Fibroblast of the aortic adventitia (primary cell): ENCODE measurements around the gene CFLAR. TPM values are rescaled to one million over a fixed set of nuclear protein-coding genes. Genes with fewer than 3 reads are reported as not detected.

ENCODE experiments used
- DNase-seq: peaks from one replicate; pipeline ENCODE4 v3.0.0-alpha.2; 2010; ENCODE audit warnings: low read depth
- H3K4me3 ChIP-seq: 2 replicates; pipeline ENCODE4 v1.5.1; 2011; ENCODE audit warnings: low read depth, mild to moderate bottlenecking, control low read depth, low read length, moderate library complexity
- total RNA-seq: library from RNA; depleted of rRNA; stranded (reverse); fragments of >200 nt; gene quantifications from 2 replicates; pipeline ENCODE4 v1.2.3, GENCODE V29; 2012; ENCODE audit warnings: low replicate concordance
- TF ChIP-seq, protein P1 (sequence below): IDR thresholded peaks from 2 replicates; pipeline ENCODE4 v1.5.1; 2011; ENCODE audit warnings: mild to moderate bottlenecking, low read length, control low read depth, inconsistent platforms; ENCODE audit not compliant: insufficient read depth

CFLAR gene
- total RNA-seq, 1 donor: 71.5 TPM

DNA sequence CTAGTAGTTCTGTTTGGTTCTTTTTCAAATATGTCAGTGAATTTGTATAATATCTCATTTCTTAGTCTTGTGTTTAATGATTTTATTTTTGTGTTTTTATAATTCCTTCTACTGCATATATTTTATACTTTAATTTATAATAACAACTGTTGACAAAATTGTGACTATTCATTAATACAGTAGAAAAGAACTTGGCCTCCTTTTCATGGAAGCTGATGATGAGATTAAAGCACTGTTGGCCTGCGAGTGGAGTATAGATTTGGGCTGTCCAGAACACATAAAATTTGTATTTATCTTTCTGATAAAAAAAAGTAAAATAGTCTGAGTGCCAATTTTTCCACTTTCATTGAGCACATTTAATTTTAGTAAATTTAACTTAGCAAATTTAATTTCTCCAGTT lies 12.1 kb downstream of the CFLAR start:
- no peak overlapping the region for H3K4me3 ChIP-seq
- TF ChIP-seq, protein P1, sequence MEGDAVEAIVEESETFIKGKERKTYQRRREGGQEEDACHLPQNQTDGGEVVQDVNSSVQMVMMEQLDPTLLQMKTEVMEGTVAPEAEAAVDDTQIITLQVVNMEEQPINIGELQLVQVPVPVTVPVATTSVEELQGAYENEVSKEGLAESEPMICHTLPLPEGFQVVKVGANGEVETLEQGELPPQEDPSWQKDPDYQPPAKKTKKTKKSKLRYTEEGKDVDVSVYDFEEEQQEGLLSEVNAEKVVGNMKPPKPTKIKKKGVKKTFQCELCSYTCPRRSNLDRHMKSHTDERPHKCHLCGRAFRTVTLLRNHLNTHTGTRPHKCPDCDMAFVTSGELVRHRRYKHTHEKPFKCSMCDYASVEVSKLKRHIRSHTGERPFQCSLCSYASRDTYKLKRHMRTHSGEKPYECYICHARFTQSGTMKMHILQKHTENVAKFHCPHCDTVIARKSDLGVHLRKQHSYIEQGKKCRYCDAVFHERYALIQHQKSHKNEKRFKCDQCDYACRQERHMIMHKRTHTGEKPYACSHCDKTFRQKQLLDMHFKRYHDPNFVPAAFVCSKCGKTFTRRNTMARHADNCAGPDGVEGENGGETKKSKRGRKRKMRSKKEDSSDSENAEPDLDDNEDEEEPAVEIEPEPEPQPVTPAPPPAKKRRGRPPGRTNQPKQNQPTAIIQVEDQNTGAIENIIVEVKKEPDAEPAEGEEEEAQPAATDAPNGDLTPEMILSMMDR: no peak
- no peak for DNase-seq

DNA sequence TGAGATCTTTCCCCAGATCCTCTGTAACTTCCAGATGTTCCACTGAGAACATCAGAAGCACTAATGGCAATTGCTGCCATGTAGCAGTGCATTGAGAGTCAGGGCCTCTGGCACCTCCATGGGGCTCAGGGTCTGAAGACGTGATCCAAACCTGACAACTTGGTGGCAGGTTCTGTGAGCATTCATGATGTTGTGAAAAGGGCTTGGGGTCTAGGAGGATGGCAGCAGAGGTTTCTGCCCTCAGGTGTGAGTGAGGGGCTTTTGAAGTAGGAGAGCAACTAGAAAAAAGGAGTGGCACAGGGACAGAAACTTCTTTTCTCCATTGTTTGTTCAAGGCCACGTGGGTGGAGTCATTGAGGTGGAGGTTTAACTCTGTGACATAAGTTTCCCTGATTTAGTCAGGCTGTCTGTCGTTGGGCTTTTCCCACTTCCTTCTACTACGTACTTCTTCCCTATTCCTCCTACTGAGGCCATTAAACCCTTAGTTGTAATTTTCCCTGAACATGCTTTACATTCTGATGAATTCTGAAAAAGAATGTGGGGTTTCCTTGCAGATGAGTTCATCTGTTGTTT lies 13.1 kb downstream of the CFLAR start:
- no peak overlapping the region for H3K4me3 ChIP-seq
- DNase-seq: peak; percentile 76
- TF ChIP-seq, protein P1: no peak

DNA sequence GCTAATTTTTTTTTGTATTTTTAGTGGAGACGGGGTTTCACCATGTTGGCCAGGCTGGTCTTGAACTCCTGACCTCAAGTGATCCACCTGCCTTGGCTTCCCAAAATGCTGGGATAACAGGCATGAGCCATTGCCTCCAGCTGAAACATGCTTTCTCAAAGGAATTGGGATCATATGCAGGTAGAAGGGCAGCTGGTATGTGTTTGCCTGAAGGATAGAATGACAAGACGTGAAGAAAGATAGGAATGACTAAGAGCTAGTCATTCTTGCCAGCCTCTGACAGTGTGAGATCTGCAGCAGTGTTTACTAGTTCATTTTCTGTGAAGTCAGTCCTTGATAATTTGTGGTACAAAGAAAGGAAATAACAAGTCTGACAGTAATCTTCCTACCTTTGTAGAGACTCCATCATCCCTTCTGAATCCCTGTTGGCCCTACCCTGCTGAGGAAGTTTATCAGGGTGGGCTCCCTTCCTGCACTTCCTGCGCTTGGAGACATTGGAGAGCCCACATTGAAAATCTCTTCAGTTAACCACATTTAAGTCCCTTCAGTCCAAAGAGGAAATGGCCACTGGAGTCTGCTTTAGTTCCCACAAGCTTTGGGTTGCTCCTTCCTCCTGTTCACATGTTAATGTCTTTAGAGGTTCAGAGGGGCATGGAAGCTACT lies 14.7 kb downstream of the CFLAR start:
- TF ChIP-seq, protein P1: no peak
- DNase-seq: peak; percentile 84
- no peak overlapping the region for H3K4me3 ChIP-seq

DNA sequence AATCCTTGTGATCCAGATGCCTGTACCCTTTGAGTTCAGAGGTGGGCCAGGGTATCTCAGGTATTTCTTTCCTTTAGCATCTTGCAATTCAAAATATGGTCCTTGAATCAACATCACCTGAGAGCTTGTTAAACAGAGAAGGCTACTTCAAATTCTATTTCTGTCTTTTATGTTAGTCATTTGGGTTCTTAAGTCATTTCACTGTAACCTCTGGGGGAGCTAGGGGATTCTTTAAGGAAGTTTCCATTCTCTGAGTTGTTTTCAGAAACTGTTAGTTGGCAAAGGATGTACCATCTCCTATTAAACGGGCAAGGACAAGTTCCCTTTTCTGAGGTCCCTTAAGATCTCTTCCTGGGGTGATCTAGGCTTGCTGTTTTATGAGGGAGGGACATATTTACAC lies 16.6 kb downstream of the CFLAR start:
- H3K4me3 ChIP-seq: no peak overlapping the region
- no peak for DNase-seq
- TF ChIP-seq, protein P1: no peak

DNA sequence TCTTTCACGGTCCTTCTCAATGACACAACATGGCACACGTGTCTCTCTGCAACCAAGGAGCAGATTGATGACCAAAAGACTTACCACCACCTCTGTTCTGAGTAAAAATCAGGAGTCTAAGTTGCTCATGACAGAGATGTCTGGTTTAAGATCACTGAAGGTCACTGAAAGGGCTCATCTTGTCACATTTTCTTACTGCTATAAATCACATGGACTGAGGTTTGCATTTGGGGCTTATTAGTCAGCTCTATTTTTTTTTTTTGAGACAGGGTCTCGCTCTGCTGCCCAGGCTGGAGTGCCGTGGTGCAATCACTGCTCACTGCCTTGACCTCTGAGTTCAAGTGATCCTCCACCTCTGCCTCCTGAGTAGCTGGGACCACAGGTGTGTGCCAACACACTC lies 19.4 kb downstream of the CFLAR start:
- TF ChIP-seq, protein P1: no peak
- DNase-seq: no peak
- H3K4me3 ChIP-seq: no peak overlapping the region

DNA sequence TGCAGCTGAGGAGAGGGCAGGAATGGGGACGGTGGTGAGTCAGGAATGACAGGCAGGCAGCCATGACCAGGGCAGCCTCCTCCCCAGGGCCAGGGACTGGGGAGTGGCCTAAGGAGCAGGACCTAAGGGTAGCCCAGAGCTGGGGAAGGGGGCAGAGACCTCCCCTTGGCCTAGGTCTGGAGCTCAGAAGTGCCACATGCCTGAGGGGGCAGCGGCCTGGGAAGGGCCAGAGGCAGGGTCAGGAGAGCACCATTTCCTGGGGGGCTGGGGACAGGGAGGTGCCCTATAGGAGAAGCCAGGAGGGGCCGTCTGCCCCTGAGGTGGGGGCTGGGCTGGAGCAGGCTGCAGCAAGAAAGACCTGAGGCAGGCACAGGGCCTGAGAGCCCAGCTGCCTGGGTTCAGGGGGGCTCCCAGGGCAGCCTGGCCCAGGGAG lies 20.9 kb downstream of the CFLAR start:
- TF ChIP-seq, protein P1: no peak
- DNase-seq: no peak
- no peak overlapping the region for H3K4me3 ChIP-seq
